K562 (cell line): ENCODE data around the gene IRF2. TPM values are rescaled to one million over a fixed set of nuclear protein-coding genes. Genes with fewer than 3 reads are reported as not detected.

Experiments
- CHD1 ChIP-seq: fragments of 200-600 bp; sonication (generic); IDR thresholded peaks from one replicate; pipeline ENCODE4 v1.6.1; 2012; ENCODE audit warnings: mild to moderate bottlenecking, moderate library complexity, low read length, inconsistent platforms
- MTA3 ChIP-seq: fragments of 450-650 bp; formaldehyde crosslinking; IDR thresholded peaks from 2 replicates; pipeline ENCODE4 v1.6.1; 2017; ENCODE audit warnings: mild to moderate bottlenecking, borderline replicate concordance
- NFIC ChIP-seq: fragments of 450-650 bp; IDR thresholded peaks from 2 replicates; pipeline ENCODE4 v1.6.1; 2017; ENCODE audit warnings: mild to moderate bottlenecking, inconsistent platforms
- NONO ChIP-seq, 2 experiments: fragments of 200-400 bp in 1 of 2; fragments of 450-650 bp in 1 of 2; formaldehyde crosslinking in 1 of 2; IDR thresholded peaks; 2 replicates each; pipeline ENCODE4 v1.6.1; 2017; ENCODE audit warnings: low read depth in 2 of 2, mild to moderate bottlenecking in 2 of 2, moderate library complexity in 2 of 2, low read length in 1 of 2
- PREB ChIP-seq: sonication (generic); formaldehyde crosslinking; IDR thresholded peaks from 2 replicates; pipeline ENCODE4 v1.8.1; 2023; ENCODE audit warnings: mild to moderate bottlenecking, missing genetic modification reagents
- RBBP5 ChIP-seq: fragments of 200-600 bp; sonication (generic); IDR thresholded peaks from 2 replicates; pipeline ENCODE4 v1.6.1; 2012; ENCODE audit warnings: borderline replicate concordance, mild to moderate bottlenecking, low read length, control low read depth, inconsistent platforms; ENCODE audit not compliant: insufficient read depth, poor library complexity, severe bottlenecking
- RBFOX2 ChIP-seq: fragments of 200-400 bp; formaldehyde crosslinking; IDR thresholded peaks from 2 replicates; pipeline ENCODE4 v1.6.1; 2017; ENCODE audit warnings: low read depth, mild to moderate bottlenecking, low read length, moderate library complexity
- VEZF1 ChIP-seq: fragments of 200-800 bp; sonication (Bioruptor generic); IDR thresholded peaks from 2 replicates; pipeline ENCODE4 v1.6.1; 2017; ENCODE audit warnings: missing genetic modification characterization, missing compliant biosample characterization
- YY1 ChIP-seq, 3 experiments: IDR thresholded peaks; 2 replicates each; pipeline ENCODE4 v1.6.1; 2011; ENCODE audit warnings: low read length in 2 of 3, mild to moderate bottlenecking in 2 of 3, moderate library complexity in 2 of 3, borderline replicate concordance in 1 of 3, control low read depth in 1 of 3, low read depth in 1 of 3; ENCODE audit not compliant: insufficient read depth in 3 of 3, insufficient replicate concordance in 2 of 3, control insufficient read depth in 1 of 3, insufficient read length in 1 of 3; ENCODE audit errors: extremely low read depth in 1 of 3
- ZBTB7A ChIP-seq: IDR thresholded peaks from 2 replicates; pipeline ENCODE4 v1.6.1; 2011; ENCODE audit warnings: low read depth, mild to moderate bottlenecking, low read length, moderate library complexity, borderline replicate concordance; ENCODE audit not compliant: control insufficient read depth
- polyA plus RNA-seq, 8 experiments: library from polyadenylated mRNA; depleted of rRNA in 4 of 8; stranded (reverse) in 5 of 8; unstranded in 3 of 8; fragments of >200 nt; fragmentation: Nextera tagmentation in 2 of 8; fragmentation: Illumina TruSeq in 1 of 8; extraction: Ambion mirVana in 2 of 8; extraction: Trizol in 1 of 8; gene quantifications; 2 replicates each; pipeline versions ENCODE4 v1.2.1 to v1.2.3, GENCODE V29; 2011 to 2014; ENCODE audit warnings: inconsistent platforms in 1 of 8, missing spikeins in 1 of 8
- total RNA-seq, 7 experiments: library from RNA; depleted of rRNA in 6 of 7; stranded (reverse); fragments of >200 nt in 6 of 7; fragmentation: Illumina TruSeq in 2 of 7; extraction: Trizol in 2 of 7; gene quantifications; 2 replicates each; pipeline versions ENCODE4 v1.2.1 to v1.2.3, GENCODE V29; 2011 to 2021; ENCODE audit warnings: low replicate concordance in 1 of 7
- TF ChIP-seq, protein P1 (sequence below): fragments of 250-450 bp; sonication (Bioruptor Pico); IDR thresholded peaks from 2 replicates; pipeline ENCODE4 v1.4.0; 2020; ENCODE audit warnings: mild to moderate bottlenecking, moderate library complexity
- TF ChIP-seq, protein P2 (sequence below): fragments of 450-650 bp; IDR thresholded peaks from 2 replicates; pipeline ENCODE4 v1.6.1; 2018; ENCODE audit not compliant: partially characterized antibody

IRF2 gene
- total and polyA plus RNA-seq, 9 of the 15 experiments (the other 6 are each of a cell fraction or from before 2014, with no cell fraction given) = 7.1 to 17.1 (median 11.3) TPM

DNA sequence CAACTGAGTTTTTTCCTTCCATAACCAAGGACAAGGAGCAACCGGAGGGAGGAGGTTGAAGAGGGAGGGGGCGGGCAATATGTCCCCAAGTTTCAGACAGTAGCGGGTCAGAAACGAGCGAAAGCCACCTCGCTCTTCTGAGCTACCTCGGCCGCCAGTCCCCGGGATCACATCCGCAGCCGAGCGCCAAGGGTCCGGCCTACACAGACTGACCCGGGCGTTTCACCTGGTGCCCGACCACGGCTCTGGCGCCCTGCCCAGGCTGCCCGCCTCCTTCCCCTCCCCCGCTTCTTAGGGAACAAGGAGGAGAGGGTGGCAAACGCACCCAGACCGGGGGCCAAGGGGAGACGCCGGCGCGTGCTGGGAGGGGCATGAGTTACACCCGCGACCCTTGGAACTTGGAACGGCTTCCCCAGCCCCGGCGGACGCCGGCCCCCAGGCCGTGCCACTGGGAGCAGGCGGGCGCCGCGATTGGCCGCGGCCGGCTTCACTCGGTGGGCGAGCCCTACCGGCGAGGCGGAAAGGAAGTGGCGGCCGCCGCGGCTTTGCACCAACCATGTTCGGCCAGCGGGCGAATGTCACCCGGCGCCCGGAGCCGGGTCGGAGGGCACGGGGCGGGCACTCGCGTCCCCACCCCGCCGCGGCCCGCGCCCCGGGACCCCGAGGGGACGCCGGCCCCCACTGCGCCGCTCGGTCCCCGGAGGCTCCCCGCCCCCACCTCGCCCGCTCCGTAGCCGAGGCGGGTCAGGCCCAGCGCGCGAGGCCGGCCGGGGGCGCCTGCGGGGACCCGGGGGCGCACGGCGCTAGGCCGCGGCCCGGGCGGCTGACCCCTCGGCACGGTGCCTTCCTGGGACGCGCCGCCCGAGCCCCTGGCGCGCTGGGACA is 1.5 kb downstream of the IRF2 start (continued):
- TF ChIP-seq, protein P1, sequence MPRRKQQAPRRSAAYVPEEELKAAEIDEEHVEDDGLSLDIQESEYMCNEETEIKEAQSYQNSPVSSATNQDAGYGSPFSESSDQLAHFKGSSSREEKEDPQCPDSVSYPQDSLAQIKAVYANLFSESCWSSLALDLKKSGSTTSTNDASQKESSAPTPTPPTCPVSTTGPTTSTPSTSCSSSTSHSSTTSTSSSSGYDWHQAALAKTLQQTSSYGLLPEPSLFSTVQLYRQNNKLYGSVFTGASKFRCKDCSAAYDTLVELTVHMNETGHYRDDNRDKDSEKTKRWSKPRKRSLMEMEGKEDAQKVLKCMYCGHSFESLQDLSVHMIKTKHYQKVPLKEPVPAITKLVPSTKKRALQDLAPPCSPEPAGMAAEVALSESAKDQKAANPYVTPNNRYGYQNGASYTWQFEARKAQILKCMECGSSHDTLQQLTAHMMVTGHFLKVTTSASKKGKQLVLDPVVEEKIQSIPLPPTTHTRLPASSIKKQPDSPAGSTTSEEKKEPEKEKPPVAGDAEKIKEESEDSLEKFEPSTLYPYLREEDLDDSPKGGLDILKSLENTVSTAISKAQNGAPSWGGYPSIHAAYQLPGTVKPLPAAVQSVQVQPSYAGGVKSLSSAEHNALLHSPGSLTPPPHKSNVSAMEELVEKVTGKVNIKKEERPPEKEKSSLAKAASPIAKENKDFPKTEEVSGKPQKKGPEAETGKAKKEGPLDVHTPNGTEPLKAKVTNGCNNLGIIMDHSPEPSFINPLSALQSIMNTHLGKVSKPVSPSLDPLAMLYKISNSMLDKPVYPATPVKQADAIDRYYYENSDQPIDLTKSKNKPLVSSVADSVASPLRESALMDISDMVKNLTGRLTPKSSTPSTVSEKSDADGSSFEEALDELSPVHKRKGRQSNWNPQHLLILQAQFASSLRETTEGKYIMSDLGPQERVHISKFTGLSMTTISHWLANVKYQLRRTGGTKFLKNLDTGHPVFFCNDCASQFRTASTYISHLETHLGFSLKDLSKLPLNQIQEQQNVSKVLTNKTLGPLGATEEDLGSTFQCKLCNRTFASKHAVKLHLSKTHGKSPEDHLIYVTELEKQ (CRISPR knock-in tag) = no peak
- TF ChIP-seq PREB (no peak), NFIC (peak; percentile 81), RBFOX2 (peak; percentile 73), YY1 (IDR thresholded peaks at IDR 0.05; ENCODE audit: borderline replicate concordance in 1 of 3, control insufficient read depth in 1 of 3, extremely low read depth in 1 of 3, insufficient read depth in 3 of 3, insufficient read length in 1 of 3, insufficient replicate concordance in 2 of 3, low read depth in 1 of 3, low read length in 2 of 3) (peak in 2 of 3 experiments; percentile 36 to 64), RBBP5 (peak; percentile 63), ZBTB7A (0 out of 2 replicates have a peak, but pooled peaks have one; percentile 73), CHD1 (peak; percentile 79), MTA3 (peak; percentile 51; the same call in 1 of the 2 replicates), VEZF1 (CRISPR knock-in tag) (peak; percentile 57), NONO (IDR thresholded peaks at IDR 0.05; ENCODE audit: low read depth in 2 of 2, low read length in 1 of 2) (peak; percentile 16 to 28; a peak in 1 of 4 replicates)
- TF ChIP-seq, protein P2, sequence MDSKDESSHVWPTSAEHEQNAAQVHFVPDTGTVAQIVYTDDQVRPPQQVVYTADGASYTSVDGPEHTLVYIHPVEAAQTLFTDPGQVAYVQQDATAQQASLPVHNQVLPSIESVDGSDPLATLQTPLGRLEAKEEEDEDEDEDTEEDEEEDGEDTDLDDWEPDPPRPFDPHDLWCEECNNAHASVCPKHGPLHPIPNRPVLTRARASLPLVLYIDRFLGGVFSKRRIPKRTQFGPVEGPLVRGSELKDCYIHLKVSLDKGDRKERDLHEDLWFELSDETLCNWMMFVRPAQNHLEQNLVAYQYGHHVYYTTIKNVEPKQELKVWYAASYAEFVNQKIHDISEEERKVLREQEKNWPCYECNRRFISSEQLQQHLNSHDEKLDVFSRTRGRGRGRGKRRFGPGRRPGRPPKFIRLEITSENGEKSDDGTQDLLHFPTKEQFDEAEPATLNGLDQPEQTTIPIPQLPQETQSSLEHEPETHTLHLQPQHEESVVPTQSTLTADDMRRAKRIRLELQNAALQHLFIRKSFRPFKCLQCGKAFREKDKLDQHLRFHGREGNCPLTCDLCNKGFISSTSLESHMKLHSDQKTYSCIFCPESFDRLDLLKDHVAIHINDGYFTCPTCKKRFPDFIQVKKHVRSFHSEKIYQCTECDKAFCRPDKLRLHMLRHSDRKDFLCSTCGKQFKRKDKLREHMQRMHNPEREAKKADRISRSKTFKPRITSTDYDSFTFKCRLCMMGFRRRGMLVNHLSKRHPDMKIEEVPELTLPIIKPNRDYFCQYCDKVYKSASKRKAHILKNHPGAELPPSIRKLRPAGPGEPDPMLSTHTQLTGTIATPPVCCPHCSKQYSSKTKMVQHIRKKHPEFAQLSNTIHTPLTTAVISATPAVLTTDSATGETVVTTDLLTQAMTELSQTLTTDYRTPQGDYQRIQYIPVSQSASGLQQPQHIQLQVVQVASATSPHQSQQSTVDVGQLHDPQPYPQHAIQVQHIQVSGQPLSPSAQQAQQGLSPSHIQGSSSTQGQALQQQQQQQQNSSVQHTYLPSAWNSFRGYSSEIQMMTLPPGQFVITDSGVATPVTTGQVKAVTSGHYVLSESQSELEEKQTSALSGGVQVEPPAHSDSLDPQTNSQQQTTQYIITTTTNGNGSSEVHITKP = peak; percentile 50
